GM18951 (cell line): ENCODE data around the gene FAM25A.
"Not testable (repeated sequence)": the region's sequence is repeated elsewhere in the genome, so short reads cannot be mapped to it uniquely, and the experiment has no call there.

Experiments
- POLR2A ChIP-seq: IDR thresholded peaks from 4 replicates; pipeline ENCODE4 v1.6.1; 2011; ENCODE audit warnings: mild to moderate bottlenecking; ENCODE audit not compliant: insufficient read length, insufficient read depth; ENCODE audit errors: extremely low read depth
- in situ Hi-C: fragments of 300-500 bp; cut with MboI; formaldehyde crosslinking; loops from one replicate; pipeline ENCODE4 v1.12.0; 2022; ENCODE audit warnings: low sequenced_read_pairs, mixed read lengths, inconsistent platforms; ENCODE audit not compliant: unreplicated experiment

The FAM25A gene

DNA sequence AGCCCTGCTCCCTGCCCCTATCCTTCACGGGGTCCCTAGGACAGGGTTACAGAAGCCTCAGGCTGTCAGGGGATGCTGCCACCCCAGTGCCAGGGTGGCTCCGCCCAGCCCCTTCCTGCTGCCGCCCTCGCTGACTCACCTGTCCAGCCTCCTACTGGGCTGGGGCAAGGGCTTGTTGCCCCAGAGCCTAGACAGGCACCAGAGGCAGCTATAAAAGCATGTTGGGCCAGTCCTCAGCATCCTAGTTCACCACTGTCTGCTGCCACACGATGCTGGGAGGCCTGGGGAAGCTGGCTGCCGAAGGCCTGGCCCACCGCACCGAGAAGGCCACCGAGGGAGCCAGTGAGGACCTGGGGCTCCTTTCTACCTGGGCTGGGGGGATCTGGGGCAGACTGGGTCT lies at the start of gene FAM25A:
Gene FAM25A (plus strand): TSS at position 239 of the 400 bp plus-strand sequence. CDS start 31 bp downstream, at position 270.
- in situ Hi-C loops: not testable (repeated sequence)

DNA sequence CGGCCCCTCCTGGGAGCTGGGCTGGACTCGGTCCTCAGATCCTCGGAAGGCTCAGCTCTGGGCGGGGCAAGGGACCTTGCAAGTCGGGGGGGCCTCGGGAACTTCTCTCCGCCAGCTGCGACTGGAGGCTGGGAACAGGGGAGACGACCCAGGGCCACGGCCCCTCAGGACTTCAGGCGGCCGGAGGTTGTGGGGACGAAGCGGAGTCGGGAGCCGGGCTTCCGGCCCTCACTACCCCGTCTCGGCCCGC lies 49.2 kb upstream of the FAM25A start:
- peak; percentile 82 for TF ChIP-seq POLR2A
- in situ Hi-C loops: no loop called here

DNA sequence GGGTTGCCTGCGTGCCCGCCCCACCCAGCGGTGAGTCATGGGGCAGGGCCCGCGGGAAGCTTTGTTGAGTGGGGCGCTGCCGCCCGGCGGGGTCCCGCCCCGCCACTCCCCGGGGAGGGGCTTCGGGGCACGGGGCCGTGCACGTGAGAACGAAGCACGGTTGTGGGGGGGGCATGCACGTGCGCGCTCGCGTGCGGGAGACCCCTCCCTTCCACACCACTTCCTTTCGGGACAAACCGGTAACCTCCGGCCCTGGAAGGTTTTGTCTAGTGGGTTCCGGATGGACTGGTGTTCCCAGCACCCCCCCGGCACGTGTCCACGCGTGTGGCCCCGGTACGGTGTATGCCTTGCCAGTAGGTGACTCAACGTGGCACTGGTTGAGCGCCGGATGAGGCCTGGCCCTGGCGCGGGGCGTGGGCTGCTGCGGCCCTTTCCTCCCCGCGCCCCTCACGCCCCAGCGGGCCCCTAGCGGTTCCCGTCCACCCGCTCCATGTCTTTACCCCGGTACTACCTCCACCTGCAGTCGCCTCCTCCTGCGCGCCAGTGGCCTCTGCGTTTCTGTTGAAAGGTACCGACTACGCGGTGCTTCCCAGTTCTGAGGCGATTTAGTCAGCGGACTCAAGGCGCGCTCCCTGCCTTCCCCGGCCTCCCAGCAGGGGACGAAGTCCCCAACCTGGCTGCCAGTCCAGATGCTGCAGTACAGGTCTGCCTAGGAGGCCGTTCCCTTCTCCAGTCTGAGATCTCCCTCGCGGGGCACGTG lies 48.7 kb upstream of the FAM25A start:
- peak; percentile 67 for TF ChIP-seq POLR2A
- in situ Hi-C loops: no loop called here

DNA sequence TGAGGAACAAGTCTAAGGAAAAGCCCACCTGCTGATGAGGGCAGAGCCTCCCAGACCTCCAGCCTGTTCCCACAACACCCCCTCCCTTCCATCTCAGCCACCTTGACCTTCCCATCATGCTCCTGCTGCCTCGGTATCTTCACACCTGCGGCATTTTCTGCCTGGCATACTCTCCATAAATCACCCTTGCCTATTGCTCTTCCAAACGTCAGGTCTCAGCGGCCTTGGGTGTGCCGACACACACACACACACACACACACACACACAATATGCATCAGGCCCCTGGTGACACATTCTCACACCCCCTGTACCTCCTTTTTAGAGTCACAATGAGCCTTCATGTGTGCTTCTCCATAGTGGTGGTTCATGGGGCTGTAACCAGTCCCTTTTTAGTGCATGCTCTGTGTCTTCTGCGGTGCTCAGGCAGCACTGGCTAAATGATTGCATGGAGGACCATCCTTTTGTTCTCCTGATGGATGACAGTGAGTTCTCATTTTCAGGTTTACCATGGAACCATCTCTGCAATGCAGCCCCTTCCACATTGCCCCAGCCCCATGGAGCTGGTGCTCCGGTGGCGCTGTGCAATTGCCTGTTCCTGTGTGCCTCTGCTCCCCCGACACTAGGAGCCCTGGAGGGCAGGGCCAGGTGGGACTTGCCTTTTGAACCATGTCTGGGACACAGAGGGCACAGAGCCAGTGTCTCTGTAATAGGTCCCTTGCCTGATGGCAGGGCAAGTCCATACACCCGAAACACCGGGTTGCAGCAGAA lies 47.3 kb upstream of the FAM25A start:
- no peak for TF ChIP-seq POLR2A
- in situ Hi-C loops: no loop called here

DNA sequence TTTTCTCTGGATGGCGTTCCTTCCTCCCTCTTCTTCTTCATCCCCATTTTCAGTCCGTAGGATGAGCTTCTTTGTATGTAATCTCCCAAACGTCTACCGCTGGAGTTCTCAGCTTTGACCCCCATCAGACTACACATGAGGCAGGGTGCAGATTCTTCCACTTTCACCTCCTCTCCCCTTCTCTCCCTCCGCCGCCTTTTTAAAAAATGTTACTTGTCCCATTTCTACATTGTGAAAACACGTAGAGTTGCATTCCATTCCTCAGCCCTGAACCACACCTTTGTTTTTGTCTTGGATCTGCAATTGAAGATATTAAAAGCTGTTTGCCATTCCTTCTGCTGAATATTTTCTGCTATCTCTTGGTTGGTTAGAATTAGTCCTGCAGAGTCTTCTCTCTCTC lies 45.6 kb upstream of the FAM25A start:
- TF ChIP-seq POLR2A: no peak
- in situ Hi-C loops: no loop called here

DNA sequence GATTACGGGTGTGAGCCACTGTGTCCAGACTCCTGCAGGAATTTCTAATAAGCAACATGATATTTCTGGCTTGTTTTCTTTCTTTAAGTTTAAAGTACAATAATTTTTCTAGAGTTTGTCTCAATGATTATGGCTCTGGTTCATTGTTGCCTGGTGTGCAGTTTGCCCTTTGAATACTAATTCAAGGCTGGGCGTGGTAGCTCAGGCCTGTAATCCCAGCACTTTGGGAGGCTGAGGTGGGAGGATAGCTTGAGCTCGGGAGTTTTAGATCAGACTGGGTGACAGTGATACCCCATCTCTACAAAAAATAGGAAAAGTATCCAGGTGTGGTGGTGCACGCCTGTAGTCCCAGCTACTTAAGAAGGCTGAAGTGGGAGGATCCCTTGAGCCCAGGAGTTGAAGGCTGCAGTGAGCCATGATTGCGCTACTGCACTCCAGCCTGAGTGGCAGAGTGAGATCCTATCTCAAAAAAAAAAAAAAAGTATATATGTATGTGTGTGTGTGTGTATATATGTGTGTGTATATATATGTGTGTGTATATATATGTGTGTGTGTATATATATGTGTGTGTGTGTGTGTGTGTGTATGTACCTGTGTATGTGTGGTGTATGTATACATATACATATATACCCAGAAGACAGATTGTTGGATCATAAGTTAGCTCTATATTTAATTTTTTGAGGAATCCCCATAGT lies 43.6 kb upstream of the FAM25A start:
- no peak for TF ChIP-seq POLR2A
- in situ Hi-C loops: no loop called here

DNA sequence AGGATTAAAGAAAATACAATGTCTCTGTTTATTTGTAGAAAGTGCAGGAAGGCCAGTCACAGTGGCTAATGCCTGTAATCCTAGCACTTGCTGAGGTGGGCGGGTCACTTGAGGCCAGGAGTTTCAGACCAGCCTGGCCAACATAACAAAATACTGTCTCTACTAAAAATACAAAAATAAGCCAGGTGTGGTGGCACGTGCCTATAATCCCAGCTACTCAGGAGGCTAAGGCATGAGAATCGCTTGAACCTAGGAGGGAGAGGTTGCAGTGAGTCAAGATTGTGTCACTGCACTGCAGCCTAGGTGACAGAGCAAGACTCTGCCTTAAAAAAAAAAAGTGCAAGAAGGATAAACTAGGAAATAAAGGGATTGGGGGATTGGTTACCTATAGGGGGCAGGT lies 41.6 kb upstream of the FAM25A start:
- in situ Hi-C loops: not testable (repeated sequence)

DNA sequence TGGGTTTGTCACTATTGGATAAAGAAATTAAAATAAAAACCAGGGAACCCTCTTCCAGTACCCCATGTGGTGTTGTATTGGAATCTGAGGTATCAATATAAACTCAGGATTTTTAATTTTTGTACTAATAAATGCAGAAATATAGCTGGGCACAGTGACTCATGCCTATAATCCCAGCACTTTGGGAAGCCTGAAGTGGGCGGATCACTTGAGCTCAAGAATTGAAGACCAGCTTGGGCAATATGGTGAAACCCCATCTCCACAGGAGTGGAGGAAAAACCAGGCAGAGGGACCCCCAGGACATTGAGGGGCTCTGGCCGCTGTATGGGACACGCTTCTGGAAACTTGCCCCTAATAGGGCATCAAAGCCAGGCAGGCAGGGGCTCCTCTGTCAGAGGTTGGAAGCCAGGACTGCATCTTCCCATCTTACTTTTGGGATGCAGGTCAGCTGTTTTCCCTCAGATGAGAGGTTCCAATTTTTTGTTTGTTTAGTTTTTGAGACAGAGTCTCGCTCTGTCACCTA lies 40.7 kb upstream of the FAM25A start:
- in situ Hi-C loops: no loop called here

DNA sequence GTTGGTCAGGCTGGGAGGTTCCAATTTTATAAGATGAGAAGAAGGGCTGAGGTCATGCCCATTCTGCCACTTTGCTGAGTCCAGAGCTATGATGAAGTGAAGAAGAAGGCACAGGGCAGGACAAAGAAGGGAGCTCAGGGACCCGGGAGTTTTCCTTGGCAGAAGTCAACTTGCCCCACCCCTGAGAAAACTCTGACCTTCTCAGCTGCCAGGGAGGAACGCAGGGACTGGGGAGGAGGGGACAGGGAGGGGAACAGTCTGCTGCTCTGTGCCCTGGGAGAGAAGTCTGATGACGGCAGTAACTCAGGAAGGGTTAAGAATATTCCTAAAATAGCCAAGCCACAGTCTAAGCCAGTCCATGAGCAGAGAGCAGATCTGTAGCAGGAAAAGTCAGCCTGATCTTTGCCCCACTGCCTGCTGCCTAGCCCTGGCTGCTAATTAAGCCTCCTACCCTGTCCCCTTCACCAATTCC lies 40.1 kb upstream of the FAM25A start:
- in situ Hi-C loops: no loop called here

More for the DNA sequence above, 40.7 kb upstream of the FAM25A start:
- TF ChIP-seq POLR2A: no peak

DNA sequence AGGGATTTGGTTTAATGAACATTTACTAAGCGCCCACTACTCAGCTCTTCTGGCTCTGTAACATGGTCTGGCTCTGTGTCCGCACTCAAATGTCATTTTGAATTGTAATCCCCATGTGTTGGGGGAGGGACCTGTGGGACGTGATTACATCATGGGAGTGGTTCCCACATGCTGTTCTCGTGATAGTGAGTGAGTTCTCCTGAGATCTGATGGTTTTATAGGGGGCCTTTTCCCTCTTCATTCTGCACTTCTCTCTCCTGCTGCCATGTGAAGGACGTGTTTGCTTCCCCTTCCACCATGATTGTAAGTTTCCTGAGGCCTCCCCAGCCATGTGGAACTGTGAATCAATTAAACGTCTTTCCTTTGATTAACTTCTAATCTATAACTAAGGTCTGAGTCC lies 39.1 kb upstream of the FAM25A start:
- in situ Hi-C loops: not testable (repeated sequence)

More for the DNA sequence above, 40.1 kb upstream of the FAM25A start:
- no peak for TF ChIP-seq POLR2A

DNA sequence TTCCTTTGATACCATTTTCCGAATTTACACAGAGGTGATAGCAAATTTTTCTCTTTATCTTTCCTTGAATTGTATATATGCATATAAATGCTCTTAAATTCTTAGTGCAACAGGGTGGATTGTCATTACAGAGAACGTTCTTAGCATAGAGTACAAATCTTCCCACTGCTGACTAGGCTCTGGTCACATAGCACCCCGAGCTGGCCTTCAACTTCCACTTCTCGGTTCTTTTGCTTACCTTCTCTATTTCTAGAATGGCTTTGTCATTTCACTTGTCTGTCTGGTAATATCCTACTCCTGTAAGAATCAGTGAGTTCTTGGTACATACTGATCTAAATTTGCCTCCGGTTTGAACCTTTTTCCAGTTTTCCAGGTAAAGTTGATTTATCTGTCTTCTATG lies 38.4 kb upstream of the FAM25A start:
- in situ Hi-C loops: no loop called here

DNA sequence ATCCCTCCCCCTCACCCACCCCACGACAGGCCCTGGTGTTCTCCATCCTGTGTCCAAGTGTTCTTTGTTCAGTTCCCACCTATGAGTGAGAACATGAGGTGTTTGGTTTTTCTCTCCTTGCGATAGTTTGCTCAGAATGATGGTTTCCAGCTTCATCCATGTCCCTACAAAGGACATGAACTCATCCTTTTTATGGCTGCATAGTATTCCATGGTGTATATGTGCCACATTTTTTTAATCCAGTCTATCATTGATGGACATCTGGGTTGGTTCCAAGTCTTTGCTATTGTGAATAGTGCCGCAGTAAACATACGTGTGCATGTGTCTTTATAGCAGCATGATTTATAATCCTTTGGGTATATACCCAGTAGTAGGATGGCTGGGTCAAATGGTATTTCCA lies 35.6 kb upstream of the FAM25A start:
- in situ Hi-C loops: not testable (repeated sequence)

More for the DNA sequence above, 38.4 kb upstream of the FAM25A start:
- no peak for TF ChIP-seq POLR2A

DNA sequence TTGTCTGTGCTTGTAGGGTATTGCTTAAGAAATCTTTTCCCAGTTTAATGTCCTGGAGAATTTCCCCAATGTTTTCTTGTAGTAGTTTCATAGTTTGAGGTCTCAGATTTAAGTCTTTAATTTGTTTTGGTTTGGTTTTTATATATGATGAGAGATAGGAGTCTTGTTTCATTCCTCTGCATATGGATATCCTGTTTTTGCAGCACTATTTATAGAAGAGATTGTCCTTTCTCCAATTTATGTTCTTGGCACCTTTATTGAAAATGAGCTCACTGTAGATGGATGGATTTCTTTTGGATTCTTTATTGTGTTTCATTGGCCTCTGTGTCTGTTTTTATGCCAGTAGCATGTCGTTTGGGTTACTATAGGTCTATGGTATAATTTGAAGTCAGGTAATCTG lies 31.6 kb upstream of the FAM25A start:
- in situ Hi-C loops: no loop called here
- no peak for TF ChIP-seq POLR2A

DNA sequence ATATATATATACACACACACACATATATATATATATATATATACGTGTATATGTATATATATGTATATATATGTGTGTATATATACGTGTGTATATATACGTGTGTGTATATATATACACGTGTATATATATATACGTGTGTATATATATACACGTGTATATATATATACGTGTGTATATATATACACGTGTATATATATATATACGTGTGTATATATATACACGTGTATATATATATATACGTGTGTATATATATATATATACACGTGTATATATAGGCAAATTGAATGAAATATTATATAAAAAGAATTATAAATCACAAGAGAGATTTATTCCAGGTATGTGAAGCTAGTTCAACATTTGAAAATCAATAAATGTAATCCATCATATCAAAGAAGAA lies 28.7 kb upstream of the FAM25A start:
- in situ Hi-C loops: not testable (repeated sequence)
